Lower leg skin (tissue), 4 donors: ENCODE results near the gene SBK3. TPM values are rescaled to one million over a fixed set of nuclear protein-coding genes. Genes with fewer than 3 reads are reported as not detected.
"Not testable (repeated sequence)": the region's sequence is repeated elsewhere in the genome, so short reads cannot be mapped to it uniquely, and the experiment has no call there.

Experiments used
- DNase-seq, 2 donors: peaks; one replicate each; pipeline ENCODE4 v3.0.0-alpha.2; 2019; ENCODE audit warnings: low spot score in 2 of 2
- H3K4me3 ChIP-seq: fragments of 200-600 bp; sonication (generic); 2 replicates; pipeline ENCODE4 v1.5.1; 2017; ENCODE audit warnings: mild to moderate bottlenecking, low read depth; ENCODE audit not compliant: poor library complexity, severe bottlenecking
- POLR2A ChIP-seq, 2 donors: fragments of 450-650 bp; IDR thresholded peaks; one replicate each; pipeline ENCODE4 v1.6.1; 2016 to 2017; ENCODE audit warnings: antibody characterized with exemption in 2 of 2, mild to moderate bottlenecking in 1 of 2, moderate library complexity in 1 of 2
- WGBS, 2 donors: methylation state at CpG; one replicate each; pipeline ENCODE4 v1.1.5; 2018; 5-methylcytosine and 5-hydroxymethylcytosine counted together
- intact Hi-C: fragments of 100-400 bp; cut with DNase I; formaldehyde crosslinking; loops from one replicate; pipeline ENCODE4 v1.15.0; 2023; ENCODE audit warnings: low total_unique reads
- total RNA-seq, 4 donors: library from RNA; depleted of rRNA; stranded (reverse); fragments of >200 nt; gene quantifications; one replicate each; pipeline ENCODE4 v1.1.0, GENCODE V29; 2016
- TF ChIP-seq, protein P1 (sequence below), 3 donors: fragments of 450-650 bp; IDR thresholded peaks; one replicate each; pipeline ENCODE4 v1.5.1; 2016; ENCODE audit warnings: antibody characterized with exemption in 3 of 3, mild to moderate bottlenecking in 3 of 3, moderate library complexity in 2 of 3

SBK3 gene
- total RNA-seq, 4 donors from 2014 or later = 0.26 TPM; not detected in 3

DNA sequence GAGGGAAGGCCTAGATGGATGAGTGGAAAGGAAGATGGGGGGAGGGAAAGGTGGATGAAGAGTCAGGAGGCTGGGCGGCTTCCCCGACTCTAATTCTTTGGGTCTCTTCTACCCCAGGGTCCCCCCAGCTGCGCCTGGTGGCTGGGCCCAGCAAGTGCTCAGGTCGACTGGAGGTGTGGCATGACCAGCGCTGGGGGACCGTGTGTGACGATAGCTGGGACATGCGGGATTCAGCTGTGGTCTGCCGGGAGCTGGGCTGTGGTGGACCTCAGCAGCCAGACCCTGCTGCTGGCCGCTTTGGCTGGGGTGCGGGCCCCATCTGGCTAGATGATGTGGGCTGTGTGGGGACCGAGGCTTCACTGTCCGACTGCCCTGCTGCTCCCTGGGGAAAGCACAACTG, 47.6 kb downstream of the SBK3 start:
- TF ChIP-seq, protein P1, sequence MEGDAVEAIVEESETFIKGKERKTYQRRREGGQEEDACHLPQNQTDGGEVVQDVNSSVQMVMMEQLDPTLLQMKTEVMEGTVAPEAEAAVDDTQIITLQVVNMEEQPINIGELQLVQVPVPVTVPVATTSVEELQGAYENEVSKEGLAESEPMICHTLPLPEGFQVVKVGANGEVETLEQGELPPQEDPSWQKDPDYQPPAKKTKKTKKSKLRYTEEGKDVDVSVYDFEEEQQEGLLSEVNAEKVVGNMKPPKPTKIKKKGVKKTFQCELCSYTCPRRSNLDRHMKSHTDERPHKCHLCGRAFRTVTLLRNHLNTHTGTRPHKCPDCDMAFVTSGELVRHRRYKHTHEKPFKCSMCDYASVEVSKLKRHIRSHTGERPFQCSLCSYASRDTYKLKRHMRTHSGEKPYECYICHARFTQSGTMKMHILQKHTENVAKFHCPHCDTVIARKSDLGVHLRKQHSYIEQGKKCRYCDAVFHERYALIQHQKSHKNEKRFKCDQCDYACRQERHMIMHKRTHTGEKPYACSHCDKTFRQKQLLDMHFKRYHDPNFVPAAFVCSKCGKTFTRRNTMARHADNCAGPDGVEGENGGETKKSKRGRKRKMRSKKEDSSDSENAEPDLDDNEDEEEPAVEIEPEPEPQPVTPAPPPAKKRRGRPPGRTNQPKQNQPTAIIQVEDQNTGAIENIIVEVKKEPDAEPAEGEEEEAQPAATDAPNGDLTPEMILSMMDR (IDR thresholded peaks at IDR 0.05) = no peak
- no peak for TF ChIP-seq POLR2A (IDR thresholded peaks at IDR 0.05)
- no peak for DNase-seq
- no peak overlapping the region for H3K4me3 ChIP-seq
- intact Hi-C loops = loop anchor here (10.0 kb wide), 1 partner anchor 353 kb away; the partner anchor contains the start of gene TNNT1
- WGBS, 2 donors = 72 to 92% methylated on average over 5 to 13 of the region's 13 CpGs

DNA sequence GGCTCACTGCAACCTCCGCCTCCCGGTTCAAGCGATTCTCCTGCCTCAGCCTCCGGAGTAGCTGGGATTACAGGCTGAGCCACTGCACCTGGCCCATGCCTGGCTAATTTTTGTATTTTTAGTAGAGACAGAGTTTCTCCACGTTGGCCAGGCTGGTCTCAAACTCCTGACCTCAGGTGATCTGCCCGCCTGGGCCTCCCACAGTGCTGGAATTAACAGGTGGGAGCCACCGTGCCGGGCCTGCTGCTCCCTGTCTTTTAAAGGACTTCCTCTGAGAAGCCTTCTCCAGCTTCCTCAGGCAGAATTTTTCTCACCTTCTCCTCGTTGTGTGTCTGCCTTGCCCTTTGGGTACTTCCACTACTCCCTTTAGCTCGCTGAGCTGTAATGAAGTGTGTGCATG, 48.5 kb downstream of the SBK3 start:
- intact Hi-C loops = loop anchor here (10.0 kb wide), 1 partner anchor 352 kb away; the partner anchor contains the start of gene TNNT1
- 79% methylated on average over 10 of the region's 10 CpGs for WGBS, 2 donors
- not testable (repeated sequence) for H3K4me3 ChIP-seq, DNase-seq

DNA sequence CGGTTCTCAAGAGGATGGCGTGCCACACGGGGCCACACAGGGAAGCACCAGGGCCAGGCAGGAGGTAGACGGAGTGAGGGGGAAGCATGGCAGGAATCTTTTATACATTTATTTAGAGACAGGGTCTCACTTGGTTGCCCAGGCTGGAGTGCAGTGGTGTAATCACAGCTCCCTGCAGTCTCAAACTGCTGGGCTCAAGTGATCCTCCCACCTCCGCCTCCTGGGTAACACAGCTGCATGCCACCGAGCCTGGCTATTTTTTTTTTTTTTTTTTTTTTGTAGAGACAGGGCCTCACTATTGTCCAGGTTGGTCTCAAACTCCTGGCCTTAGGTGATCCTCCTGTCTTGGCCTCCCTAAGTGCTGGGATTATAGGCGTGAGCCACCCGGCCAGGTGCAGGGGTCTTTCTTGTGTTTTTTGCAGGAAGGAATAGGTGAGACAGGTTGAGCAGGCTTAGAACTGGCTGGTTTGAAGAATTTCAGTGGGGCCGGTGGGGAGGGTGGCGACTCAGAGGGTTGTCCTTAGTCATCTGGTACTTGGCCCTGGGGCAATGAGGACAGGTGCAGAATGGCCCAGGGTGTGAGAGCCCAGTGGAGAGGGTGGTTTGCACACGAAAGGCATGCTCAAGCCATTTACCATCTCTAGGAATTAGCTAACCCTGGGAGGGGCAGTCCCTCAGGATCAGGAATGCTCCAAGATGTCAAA, 49.5 kb downstream of the SBK3 start:
- WGBS, 2 donors = 75 to 83% methylated on average over 11 of the region's 11 CpGs
- intact Hi-C loops = loop anchor here (10.0 kb wide), 1 partner anchor 351 kb away; the partner anchor contains the start of gene TNNT1
- TF ChIP-seq POLR2A (IDR thresholded peaks at IDR 0.05) = no peak
- TF ChIP-seq, protein P1 (IDR thresholded peaks at IDR 0.05) = no peak
- H3K4me3 ChIP-seq = no peak overlapping the region
- DNase-seq = no peak

DNA sequence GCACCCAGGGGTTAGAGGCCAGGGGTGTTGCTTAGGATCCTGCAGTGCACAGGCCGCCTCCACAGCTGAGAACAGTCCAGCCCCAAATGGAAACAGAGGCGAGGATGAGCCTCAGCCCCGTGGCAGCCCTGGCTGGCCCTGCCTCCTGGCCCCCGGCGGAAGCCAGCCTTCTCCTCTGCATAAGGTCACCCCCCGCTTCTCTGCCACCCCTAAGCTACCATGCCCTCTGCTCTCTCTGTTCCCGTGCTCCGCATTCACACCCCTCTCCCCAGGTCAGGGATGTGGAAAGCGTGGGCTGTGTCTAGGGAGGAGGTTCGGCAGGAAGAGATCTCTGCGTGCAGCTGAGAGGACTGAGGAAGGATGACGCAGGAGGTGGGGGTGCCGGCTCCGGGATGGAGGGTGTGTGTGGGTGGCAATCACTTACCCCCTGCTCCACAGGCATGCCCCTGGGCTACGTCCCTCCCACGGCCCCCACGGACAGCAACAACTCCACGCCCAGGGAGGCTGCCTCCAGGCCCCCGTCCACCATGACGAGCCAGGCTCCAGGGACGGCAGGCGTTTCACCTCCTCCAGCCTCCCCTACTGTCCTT, 51.1 kb downstream of the SBK3 start:
- 24 to 39% methylated on average over 22 of the region's 22 CpGs for WGBS, 2 donors
- H3K4me3 ChIP-seq = no peak overlapping the region
- TF ChIP-seq POLR2A (IDR thresholded peaks at IDR 0.05) = no peak
- TF ChIP-seq, protein P1 (IDR thresholded peaks at IDR 0.05) = no peak
- intact Hi-C loops = loop anchor here (10.0 kb wide), 1 partner anchor 349 kb away; the partner anchor contains the start of gene TNNT1
- no peak for DNase-seq

- TF ChIP-seq, protein P1 (IDR thresholded peaks at IDR 0.05) = no peak
- no peak for TF ChIP-seq POLR2A (IDR thresholded peaks at IDR 0.05)
- intact Hi-C loops = loop anchor here (10.0 kb wide), 1 partner anchor 349 kb away; the partner anchor contains the start of gene TNNT1
- H3K4me3 ChIP-seq = no peak overlapping the region
- DNase-seq = no peak
- WGBS, 2 donors = 26 to 48% methylated on average over 32 to 35 of the region's 38 CpGs
Observed at GRCh38 chr19:55493645-55494171, 51.6 kb downstream of the SBK3 start.

DNA sequence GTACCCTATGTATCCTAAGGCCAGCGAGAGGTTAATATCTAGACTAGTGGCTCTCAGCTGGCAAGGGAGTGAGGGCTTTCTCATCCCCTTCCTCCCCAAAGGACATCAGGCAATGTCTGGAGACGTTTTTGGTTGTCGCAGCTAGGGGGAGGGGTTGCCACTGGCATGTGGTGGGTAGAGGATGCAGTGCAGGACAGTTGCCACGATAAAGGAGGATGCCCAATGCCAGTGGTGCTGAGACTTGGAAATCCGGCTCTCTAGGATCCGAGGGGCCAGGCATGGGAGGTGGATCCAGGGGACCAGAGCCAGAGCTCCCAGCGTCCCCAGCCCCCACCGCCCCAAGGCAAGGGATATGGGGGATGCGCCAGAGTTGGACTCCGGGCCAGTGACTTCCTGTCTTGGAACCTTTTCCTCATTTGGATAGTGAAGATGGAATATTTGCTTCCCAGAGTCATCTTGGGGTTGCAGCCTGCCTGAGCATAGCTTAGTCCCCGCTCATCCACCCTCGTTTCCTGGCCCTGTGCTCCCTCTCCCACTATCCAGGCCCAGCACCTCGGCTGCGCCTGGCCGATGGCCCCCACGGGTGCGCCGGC, 52.2 kb downstream of the SBK3 start:
- intact Hi-C loops = loop anchor here (10.0 kb wide), 1 partner anchor 348 kb away; the partner anchor contains the start of gene TNNT1
- 32 to 50% methylated on average over 18 of the region's 18 CpGs for WGBS, 2 donors
- TF ChIP-seq POLR2A (IDR thresholded peaks at IDR 0.05) = no peak
- TF ChIP-seq, protein P1 (IDR thresholded peaks at IDR 0.05) = no peak
- no peak overlapping the region for H3K4me3 ChIP-seq
- no peak for DNase-seq
